ENCODE measurements around the gene RPP30. TPM values are rescaled to one million over a fixed set of nuclear protein-coding genes. Genes with fewer than 3 reads are reported as not detected.

Gene RPP30
- total and polyA plus RNA-seq, 9 of the 15 experiments (the other 6 are each of a cell fraction or from before 2014, with no cell fraction given), result 37.3 to 170 (median 69.1) TPM

DNA sequence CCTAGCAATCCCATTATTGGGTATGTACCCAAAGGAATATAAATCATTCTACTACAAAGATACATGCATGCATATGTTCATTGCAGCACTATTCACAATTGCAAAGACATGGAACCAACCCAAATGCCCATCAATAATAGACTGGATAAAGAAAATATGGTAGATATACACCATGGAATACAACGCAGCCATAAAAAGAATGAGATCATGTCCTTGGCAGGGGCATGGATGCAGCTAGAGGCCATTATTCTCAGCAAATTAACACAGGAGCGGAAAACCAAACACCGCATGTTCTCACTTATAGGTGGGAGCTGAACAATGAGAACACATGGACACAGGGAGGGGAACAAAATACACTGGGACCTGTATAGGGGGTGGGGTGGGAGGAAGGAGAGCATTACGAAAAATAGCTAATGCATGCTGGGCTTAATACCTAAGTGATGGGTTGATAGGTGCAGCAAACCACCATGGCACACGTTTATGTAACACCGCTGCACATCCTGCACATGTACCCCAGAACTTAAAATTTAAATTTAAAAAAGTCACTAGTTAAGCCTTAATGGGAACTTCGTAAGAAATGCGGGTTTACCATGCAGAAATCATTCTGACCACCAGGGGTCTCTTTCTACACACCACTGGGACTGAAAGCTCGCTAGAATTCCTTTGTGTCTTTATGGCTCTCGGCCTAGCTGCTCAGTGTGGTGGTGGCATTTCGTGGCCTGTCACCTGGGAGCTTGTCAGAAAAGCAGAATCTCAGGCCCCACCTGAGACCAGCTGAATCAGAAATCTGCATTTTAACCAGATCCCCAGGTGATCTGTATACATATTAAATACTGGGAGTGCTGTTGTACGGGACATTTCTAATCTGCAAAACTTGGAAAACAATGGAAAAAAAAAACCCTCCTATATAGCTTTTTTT, 39.6 kb downstream of the RPP30 start (continued):
- TF ChIP-seq, protein P1, sequence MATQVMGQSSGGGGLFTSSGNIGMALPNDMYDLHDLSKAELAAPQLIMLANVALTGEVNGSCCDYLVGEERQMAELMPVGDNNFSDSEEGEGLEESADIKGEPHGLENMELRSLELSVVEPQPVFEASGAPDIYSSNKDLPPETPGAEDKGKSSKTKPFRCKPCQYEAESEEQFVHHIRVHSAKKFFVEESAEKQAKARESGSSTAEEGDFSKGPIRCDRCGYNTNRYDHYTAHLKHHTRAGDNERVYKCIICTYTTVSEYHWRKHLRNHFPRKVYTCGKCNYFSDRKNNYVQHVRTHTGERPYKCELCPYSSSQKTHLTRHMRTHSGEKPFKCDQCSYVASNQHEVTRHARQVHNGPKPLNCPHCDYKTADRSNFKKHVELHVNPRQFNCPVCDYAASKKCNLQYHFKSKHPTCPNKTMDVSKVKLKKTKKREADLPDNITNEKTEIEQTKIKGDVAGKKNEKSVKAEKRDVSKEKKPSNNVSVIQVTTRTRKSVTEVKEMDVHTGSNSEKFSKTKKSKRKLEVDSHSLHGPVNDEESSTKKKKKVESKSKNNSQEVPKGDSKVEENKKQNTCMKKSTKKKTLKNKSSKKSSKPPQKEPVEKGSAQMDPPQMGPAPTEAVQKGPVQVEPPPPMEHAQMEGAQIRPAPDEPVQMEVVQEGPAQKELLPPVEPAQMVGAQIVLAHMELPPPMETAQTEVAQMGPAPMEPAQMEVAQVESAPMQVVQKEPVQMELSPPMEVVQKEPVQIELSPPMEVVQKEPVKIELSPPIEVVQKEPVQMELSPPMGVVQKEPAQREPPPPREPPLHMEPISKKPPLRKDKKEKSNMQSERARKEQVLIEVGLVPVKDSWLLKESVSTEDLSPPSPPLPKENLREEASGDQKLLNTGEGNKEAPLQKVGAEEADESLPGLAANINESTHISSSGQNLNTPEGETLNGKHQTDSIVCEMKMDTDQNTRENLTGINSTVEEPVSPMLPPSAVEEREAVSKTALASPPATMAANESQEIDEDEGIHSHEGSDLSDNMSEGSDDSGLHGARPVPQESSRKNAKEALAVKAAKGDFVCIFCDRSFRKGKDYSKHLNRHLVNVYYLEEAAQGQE (IDR thresholded peaks at IDR 0.05; ENCODE audit: borderline replicate concordance), result peak; percentile 45; the same call in 1 of the 2 replicates
- TF ChIP-seq, protein P1 (CRISPR knock-in tag; IDR thresholded peaks at IDR 0.05; ENCODE audit: low read depth), result no peak
- TF ChIP-seq ZNF75A (CRISPR knock-in tag; IDR thresholded peaks at IDR 0.05) (no peak), TCF3 (CRISPR knock-in tag; IDR thresholded peaks at IDR 0.05) (no peak), EHMT2 (IDR thresholded peaks at IDR 0.05) (no peak), ZNF589 (CRISPR knock-in tag; IDR thresholded peaks at IDR 0.05; ENCODE audit: low read depth) (no peak), KLF16 (IDR thresholded peaks at IDR 0.05) (0 out of 2 replicates have a peak, but pooled peaks have one; percentile 10)
- TF ChIP-seq, protein P2, sequence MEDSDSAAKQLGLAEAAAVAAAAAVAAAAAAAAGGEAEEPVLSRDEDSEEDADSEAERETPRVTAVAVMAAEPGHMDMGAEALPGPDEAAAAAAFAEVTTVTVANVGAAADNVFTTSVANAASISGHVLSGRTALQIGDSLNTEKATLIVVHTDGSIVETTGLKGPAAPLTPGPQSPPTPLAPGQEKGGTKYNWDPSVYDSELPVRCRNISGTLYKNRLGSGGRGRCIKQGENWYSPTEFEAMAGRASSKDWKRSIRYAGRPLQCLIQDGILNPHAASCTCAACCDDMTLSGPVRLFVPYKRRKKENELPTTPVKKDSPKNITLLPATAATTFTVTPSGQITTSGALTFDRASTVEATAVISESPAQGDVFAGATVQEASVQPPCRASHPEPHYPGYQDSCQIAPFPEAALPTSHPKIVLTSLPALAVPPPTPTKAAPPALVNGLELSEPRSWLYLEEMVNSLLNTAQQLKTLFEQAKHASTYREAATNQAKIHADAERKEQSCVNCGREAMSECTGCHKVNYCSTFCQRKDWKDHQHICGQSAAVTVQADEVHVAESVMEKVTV (CRISPR knock-in tag; IDR thresholded peaks at IDR 0.05), result peak; percentile 49
- TF ChIP-seq, protein P3, sequence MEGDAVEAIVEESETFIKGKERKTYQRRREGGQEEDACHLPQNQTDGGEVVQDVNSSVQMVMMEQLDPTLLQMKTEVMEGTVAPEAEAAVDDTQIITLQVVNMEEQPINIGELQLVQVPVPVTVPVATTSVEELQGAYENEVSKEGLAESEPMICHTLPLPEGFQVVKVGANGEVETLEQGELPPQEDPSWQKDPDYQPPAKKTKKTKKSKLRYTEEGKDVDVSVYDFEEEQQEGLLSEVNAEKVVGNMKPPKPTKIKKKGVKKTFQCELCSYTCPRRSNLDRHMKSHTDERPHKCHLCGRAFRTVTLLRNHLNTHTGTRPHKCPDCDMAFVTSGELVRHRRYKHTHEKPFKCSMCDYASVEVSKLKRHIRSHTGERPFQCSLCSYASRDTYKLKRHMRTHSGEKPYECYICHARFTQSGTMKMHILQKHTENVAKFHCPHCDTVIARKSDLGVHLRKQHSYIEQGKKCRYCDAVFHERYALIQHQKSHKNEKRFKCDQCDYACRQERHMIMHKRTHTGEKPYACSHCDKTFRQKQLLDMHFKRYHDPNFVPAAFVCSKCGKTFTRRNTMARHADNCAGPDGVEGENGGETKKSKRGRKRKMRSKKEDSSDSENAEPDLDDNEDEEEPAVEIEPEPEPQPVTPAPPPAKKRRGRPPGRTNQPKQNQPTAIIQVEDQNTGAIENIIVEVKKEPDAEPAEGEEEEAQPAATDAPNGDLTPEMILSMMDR (IDR thresholded peaks at IDR 0.05 in 2 of 3, conservative IDR thresholded peaks at IDR 0.05 in 1 of 3; ENCODE audit: insufficient read depth in 2 of 3, low read depth in 1 of 3, low read length in 3 of 3), result peak; percentile 56 to 71 (median 58)

Data from K562 (cell line).